Measurements from ENCODE around the gene NRL.

NRL gene

DNA sequence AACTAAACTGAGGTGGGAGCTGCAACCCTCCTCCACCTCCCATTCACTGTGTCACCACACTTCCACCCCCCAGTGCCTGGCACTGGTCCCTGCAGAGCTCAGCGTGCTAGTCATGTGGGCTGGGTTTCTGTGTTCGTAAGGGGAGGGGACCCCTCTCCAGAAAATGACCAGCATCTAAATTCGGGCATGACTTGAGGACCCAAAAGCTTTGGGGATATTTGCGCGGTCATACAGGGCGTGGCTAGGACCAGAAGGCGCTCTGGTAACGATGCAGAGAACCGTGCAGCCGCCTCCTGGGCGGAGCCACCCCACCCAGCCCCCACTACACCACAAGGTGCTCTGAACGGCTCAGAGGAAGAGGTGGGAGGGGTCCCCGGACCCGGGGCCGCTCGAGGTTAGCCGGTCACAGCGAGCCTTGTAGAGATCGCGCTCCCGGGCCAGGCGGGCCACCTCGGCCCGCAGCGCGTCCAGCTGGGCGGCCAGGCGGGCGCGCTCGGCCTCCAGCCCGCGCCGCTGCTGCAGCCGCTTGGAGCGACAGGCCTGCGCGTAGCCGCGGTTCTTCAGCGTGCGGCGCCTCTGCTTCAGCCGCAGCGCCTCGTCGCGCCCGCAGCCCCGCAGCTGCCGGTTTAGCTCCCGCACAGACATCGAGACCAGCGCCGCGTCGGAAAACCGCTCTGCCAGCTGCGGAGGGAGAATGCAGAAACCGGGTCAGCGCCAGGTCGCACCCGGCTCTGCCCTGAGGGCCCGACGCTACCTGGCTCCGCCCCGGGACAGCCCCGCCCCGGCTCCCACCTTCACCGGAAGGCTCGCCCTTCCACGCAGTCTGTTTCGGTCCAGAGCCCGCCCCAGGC, 33.6 kb downstream of the NRL start:
- DNase-seq (ENCODE audit: low read depth, low spot score) = peak; percentile 57

GRCh38 chr14:24080142-24080530, 34.6 kb downstream of the NRL start:
- DNase-seq (ENCODE audit: low read depth, low spot score) = no peak

GRCh38 chr14:24079491-24080141, 35.1 kb downstream of the NRL start:
- no peak for DNase-seq (ENCODE audit: low read depth, low spot score)

- no peak for DNase-seq (ENCODE audit: low read depth, low spot score)
These were observed 36.6 kb downstream of the NRL start for GRCh38 chr14:24078146-24078545.

GRCh38 chr14:24077086-24077485, 37.7 kb downstream of the NRL start:
- no peak for DNase-seq (ENCODE audit: low read depth, low spot score)

- DNase-seq (ENCODE audit: low read depth, low spot score) = no peak
These were observed 38.5 kb downstream of the NRL start for GRCh38 chr14:24076302-24076601.

GRCh38 chr14:24075485-24076301, 39.1 kb downstream of the NRL start:
- DNase-seq (ENCODE audit: low read depth, low spot score) = no peak

GRCh38 chr14:24074625-24075484, 39.9 kb downstream of the NRL start:
- DNase-seq (ENCODE audit: low read depth, low spot score) = no peak

DNA sequence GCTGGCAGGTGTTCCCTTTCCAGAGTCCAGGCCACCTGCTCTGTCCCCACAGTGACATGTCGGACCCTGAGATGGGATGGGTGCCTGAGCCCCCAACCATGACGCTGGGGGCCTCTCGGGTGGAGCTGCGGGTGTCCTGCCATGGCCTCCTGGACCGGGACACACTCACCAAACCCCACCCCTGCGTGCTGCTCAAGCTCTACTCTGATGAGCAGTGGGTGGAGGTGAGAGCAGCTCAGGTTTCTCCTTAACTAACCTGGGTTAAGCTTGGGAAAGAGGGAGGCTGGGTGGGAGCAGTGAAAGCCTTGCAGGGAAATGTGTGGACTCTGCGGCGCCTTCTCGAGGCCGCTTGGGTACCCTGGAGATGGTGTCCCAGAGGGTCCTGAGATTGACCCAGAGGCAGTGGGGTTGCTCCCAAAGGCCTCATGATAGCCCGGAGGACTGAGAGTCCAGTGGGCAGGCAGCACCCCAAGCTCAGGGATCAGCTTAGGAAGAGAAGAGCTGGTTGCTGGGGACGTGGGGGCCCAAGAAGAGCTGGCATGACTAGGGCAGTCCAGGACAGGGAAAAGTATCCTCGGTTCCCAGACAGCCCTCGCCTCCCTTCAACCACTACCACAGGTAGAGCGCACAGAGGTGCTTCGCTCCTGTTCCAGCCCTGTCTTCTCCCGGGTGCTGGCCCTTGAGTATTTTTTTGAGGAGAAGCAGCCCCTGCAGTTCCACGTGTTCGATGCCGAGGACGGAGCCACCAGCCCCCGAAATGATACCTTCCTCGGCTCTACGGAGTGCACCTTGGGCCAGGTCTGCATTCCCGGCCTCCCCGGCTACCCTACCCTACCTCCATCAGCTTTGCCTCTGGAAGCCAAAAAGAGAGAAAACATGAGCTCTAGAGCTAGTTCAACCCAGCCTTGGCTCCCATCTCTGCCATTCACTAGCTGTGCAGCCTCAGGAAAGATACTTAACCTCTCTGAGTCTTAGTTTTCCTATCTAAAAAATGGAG, 41.6 kb downstream of the NRL start:
- DNase-seq (ENCODE audit: low read depth, low spot score) = no peak

GRCh38 chr14:24072436-24072835, 42.3 kb downstream of the NRL start:
- no peak for DNase-seq (ENCODE audit: low read depth, low spot score)

- DNase-seq (ENCODE audit: low read depth, low spot score) = no peak
These were observed 42.8 kb downstream of the NRL start for GRCh38 chr14:24071836-24072430.

GRCh38 chr14:24071144-24071697, 43.5 kb downstream of the NRL start, which contains the start of gene CPNE6:
Gene CPNE6, plus strand, starts transcription at chr14:24071562. Its CDS starts 1,375 bp downstream, at chr14:24072937.
- no peak for DNase-seq (ENCODE audit: low read depth, low spot score)

DNA sequence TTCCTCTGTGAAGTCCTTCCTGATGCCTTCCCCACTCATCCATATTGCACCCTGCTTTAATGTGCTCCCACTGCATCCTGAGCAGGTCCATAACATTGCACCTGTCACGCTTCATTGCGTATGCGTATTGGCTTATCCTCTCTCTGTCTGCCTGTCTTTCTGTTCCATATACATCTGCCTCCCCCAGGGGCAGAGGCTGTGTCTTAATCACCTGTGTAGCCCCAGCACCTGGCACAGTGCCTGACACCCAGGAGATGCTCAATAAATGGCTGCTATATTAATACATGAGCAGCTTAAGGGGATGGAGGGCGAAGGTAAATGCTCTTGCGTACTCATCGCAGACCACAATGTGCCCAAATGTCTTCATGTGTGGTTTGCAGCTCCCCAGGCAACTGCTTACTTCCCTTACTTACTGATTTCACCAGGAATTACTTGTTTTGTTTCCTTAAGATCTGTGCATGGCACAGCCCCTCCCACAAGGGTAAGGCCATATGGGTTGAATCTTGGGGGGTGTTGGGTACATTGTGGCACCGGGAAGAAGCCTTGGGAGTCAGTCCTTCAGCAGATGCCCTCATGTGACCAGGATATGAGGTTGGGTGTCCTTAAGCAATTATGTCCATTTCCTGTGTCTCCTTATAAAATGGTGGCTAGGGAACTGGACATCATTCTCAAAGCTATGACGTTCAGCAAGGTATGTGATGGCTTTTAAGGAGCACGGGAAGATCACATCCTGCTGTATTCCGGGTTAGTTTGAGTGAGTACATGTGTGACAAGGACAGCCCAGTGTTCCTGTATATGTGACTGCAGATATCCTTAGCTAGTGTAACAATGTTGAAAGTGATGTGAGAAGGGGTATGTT, 44.2 kb downstream of the NRL start:
- DNase-seq (ENCODE audit: low read depth, low spot score) = no peak

- no peak for DNase-seq (ENCODE audit: low read depth, low spot score)
These were observed 45.4 kb downstream of the NRL start for GRCh38 chr14:24069411-24069735.

DNA sequence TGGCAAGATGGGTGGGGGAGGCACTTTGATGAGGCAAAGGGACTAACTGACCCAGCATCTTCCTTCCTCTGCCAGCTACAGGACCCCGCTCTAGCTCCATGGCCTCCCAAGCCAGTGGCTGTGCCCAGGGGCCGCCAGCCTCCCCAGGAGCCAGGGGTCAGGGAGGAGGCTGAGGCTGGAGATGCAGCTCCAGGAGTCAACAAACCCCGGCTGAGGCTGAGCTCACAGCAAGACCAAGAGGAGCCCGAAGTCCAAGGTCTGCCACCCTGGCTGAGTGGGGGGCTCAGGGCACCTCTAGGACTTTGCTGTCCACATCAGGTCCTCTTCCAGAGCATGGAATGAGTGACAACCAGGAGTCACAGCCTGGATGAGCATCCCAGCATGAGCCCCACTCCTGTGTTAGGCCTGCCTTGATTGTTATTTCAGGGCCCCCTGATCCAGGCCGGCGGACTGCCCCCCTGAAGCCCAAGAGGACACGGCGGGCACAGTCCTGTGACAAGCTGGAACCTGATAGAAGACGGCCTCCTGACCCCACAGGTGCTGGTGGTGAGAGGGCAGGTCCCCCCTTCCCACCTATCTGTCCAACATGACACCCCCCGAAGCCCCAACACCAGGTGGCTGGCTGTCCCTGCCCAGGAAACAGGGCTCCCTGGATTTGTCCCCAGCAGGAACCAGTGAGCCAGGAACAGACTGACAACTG, 45.9 kb downstream of the NRL start:
- no peak for DNase-seq (ENCODE audit: low read depth, low spot score)

DNA sequence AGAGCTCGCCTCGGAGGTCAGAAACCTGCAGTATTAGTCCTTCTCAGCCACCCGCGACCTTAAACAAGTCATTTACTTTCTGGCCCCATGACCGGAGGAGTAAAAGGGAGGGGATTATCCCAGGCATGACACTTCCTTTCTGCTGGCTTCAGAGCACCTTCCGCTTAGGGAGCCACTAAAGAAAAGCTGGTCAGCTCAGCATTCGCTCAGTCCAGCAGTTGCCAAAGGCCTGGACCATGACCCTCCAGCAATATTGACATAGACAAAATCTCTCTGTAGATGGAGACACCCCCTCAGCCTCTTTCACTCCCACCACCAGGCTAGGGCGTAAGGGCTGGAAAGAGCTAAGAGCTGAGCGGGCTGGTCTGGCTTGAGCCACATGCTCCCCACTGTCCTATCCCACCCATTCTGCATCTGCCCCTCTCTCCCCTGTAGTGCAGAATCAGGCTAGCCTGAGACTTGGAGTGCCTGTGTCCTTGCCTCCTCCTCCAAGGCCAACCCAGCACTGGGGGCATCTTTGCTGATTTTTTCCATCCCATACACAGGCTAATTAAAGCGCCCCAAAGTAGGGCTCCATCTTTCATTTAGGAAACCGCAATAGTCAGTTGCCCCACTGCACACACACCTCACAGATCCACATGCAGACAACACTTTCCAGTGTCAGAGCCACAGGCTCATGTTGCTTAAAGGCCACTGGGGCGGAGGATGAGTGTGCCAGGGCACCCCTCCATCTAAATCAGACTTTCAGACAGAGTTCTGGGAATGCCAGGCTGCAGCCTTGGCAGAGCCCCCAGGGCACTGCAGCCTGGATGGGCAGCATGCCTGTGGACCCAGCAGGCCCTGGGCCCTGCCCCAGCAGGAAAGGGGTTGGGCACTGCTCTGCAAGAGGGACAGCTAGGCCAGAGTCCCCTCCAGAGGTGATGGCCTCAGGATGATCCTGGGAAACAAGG, 47.3 kb downstream of the NRL start:
- no peak for DNase-seq (ENCODE audit: low read depth, low spot score)

Data from astrocyte of the hippocampus (primary cell).